ENCODE results near the gene SYNPO2.

SYNPO2 gene

DNA sequence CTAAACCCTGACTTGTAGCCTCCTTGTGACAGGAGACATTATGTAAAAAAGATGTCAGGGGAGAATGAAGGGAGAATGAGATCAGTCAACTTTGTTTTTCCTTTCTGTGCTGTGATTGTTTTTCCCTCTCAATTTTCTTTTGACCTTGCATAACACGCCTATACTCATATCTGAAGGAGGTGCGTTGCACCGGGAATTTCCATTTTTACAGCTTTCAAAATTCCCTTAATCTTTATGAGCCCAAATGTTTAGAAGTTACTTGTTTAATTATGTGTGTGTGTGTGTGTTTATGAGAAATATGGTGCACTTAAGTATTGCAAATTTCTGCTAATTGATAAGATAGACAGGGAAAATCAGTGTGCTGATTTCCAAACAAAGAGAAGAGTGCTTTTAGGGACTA, 21.6 kb downstream of the SYNPO2 start:
- no peaks in the 10 kb centered on the region for H3K27me3 ChIP-seq (ENCODE audit: low read length)
- no peak overlapping the region for H2AFZ ChIP-seq (ENCODE audit: low read depth, low read length, severe bottlenecking)
- no peaks in the 10 kb centered on the region for H3F3A ChIP-seq (ENCODE audit: insufficient read depth)
- no peak overlapping the region for H3K9ac ChIP-seq (ENCODE audit: low read length)
- H4K20me1 ChIP-seq (ENCODE audit: low read depth, low read length) = no peaks in the 10 kb centered on the region
- no peaks in the 10 kb centered on the region for H3K36me3 ChIP-seq (ENCODE audit: low read length)
- no peaks in the 10 kb centered on the region for H3K9me3 ChIP-seq (ENCODE audit: insufficient read depth, low read length)
- no peak overlapping the region for H3K4me3 ChIP-seq (ENCODE audit: insufficient read depth, low read length, poor library complexity, severe bottlenecking)
- TF ChIP-seq EZH2phosphoT487 (conservative IDR thresholded peaks at IDR 0.05; ENCODE audit: low read length) = no peak
- TF ChIP-seq, protein P1, sequence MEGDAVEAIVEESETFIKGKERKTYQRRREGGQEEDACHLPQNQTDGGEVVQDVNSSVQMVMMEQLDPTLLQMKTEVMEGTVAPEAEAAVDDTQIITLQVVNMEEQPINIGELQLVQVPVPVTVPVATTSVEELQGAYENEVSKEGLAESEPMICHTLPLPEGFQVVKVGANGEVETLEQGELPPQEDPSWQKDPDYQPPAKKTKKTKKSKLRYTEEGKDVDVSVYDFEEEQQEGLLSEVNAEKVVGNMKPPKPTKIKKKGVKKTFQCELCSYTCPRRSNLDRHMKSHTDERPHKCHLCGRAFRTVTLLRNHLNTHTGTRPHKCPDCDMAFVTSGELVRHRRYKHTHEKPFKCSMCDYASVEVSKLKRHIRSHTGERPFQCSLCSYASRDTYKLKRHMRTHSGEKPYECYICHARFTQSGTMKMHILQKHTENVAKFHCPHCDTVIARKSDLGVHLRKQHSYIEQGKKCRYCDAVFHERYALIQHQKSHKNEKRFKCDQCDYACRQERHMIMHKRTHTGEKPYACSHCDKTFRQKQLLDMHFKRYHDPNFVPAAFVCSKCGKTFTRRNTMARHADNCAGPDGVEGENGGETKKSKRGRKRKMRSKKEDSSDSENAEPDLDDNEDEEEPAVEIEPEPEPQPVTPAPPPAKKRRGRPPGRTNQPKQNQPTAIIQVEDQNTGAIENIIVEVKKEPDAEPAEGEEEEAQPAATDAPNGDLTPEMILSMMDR (IDR thresholded peaks at IDR 0.05; ENCODE audit: insufficient read depth, low read length, poor library complexity, severe bottlenecking) = no peak
- H3K27ac ChIP-seq (ENCODE audit: low read depth, low read length) = no peak overlapping the region
- no peak overlapping the region for H3K4me2 ChIP-seq (ENCODE audit: low read depth, low read length, poor library complexity, severe bottlenecking)
- H3K9me2 ChIP-seq (replicated peaks; ENCODE audit: insufficient read depth, low read length) = no peaks in the 10 kb centered on the region
- H3K79me2 ChIP-seq (ENCODE audit: insufficient read depth, low read length) = no peaks in the 10 kb centered on the region

DNA sequence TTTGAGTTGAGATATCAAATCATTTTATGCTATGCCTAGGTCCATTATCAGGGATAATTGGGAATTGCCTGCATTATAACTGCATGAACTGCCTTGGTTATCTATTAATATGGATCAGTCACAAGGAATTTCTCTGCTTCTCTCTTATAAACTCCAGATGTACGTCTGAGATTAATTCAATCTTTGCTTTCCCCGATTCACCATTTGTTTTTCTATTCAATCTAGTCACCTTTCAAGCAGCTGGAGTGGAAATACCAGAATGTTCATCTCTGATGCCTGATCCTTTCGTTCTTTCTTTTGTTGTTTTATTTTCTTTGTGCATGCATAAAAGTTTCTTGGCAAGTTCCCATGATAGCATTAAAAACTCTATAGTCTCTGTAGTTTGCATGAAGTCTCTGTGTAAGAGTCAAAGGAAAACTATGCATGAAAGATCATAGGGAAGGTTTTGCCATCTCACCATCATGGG, 22.6 kb downstream of the SYNPO2 start:
- Histone ChIP-seq H3K79me2 (ENCODE audit: insufficient read depth, low read length) (no peaks in the 10 kb centered on the region), H3K27me3 (ENCODE audit: low read length) (no peaks in the 10 kb centered on the region), H3K9ac (ENCODE audit: low read length) (no peak overlapping the region), H3K9me3 (ENCODE audit: insufficient read depth, low read length) (no peaks in the 10 kb centered on the region), H3K9me2 (replicated peaks; ENCODE audit: insufficient read depth, low read length) (no peaks in the 10 kb centered on the region), H3K36me3 (ENCODE audit: low read length) (no peaks in the 10 kb centered on the region), H3K4me3 (ENCODE audit: insufficient read depth, low read length, poor library complexity, severe bottlenecking) (no peak overlapping the region), H2AFZ (ENCODE audit: low read depth, low read length, severe bottlenecking) (no peak overlapping the region), H3K4me2 (ENCODE audit: low read depth, low read length, poor library complexity, severe bottlenecking) (no peak overlapping the region), H3K27ac (ENCODE audit: low read depth, low read length) (no peak overlapping the region), H4K20me1 (ENCODE audit: low read depth, low read length) (no peaks in the 10 kb centered on the region), H3F3A (ENCODE audit: insufficient read depth) (no peaks in the 10 kb centered on the region)
- TF ChIP-seq, protein P1 (IDR thresholded peaks at IDR 0.05; ENCODE audit: insufficient read depth, low read length, poor library complexity, severe bottlenecking) = no peak
- no peak for TF ChIP-seq EZH2phosphoT487 (conservative IDR thresholded peaks at IDR 0.05; ENCODE audit: low read length)

DNA sequence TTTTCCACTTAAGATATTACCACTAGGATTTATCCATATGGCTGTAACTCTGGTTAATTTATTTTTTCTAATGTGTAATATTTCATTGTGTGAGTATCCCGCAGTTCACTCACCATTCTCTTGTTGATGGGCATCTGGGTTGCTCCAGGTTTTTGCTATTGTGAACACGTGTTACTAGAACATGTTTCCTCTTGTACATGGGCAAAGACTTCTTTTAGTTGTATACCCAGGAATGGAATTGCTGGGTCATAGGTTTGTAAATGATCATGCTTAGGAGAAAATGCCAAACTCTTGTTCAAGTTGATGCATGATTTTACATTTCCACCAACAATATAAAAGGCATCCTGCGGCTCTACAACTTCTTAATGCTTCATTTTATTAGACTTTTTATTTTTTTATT, 26.8 kb downstream of the SYNPO2 start:
- Histone ChIP-seq H3K27me3 (ENCODE audit: low read length) (no peaks in the 10 kb centered on the region), H3K4me3 (ENCODE audit: insufficient read depth, low read length, poor library complexity, severe bottlenecking) (no peak overlapping the region), H3K4me2 (ENCODE audit: low read depth, low read length, poor library complexity, severe bottlenecking) (no peak overlapping the region), H3K36me3 (ENCODE audit: low read length) (no peaks in the 10 kb centered on the region), H2AFZ (ENCODE audit: low read depth, low read length, severe bottlenecking) (no peak overlapping the region), H4K20me1 (ENCODE audit: low read depth, low read length) (no peaks in the 10 kb centered on the region), H3K27ac (ENCODE audit: low read depth, low read length) (no peak overlapping the region), H3F3A (ENCODE audit: insufficient read depth) (no peaks in the 10 kb centered on the region), H3K9me3 (ENCODE audit: insufficient read depth, low read length) (no peaks in the 10 kb centered on the region), H3K9ac (ENCODE audit: low read length) (no peak overlapping the region), H3K9me2 (replicated peaks; ENCODE audit: insufficient read depth, low read length) (no peaks in the 10 kb centered on the region), H3K79me2 (ENCODE audit: insufficient read depth, low read length) (no peaks in the 10 kb centered on the region)
- no peak for TF ChIP-seq EZH2phosphoT487 (conservative IDR thresholded peaks at IDR 0.05; ENCODE audit: low read length)
- TF ChIP-seq, protein P1 (IDR thresholded peaks at IDR 0.05; ENCODE audit: insufficient read depth, low read length, poor library complexity, severe bottlenecking) = no peak
